HepG2 (cell line): ENCODE results near the gene ELF2. TPM values are rescaled to one million over a fixed set of nuclear protein-coding genes. Genes with fewer than 3 reads are reported as not detected.

Experiments used
- ATAC-seq: fragments of 200-7000 bp; cut with Tn5 transposase; 3 replicates; pipeline ENCODE4 v1.9.1; 2020; ENCODE audit warnings: mild to moderate bottlenecking, moderate library complexity
- BruUV-seq: library from RNA; stranded (reverse); fragments of 400-500 nt; replicated peaks from 2 replicates; lab custom pipeline; 2021; lab: Mats Ljungman, UMichigan
- CTCF ChIA-PET: fragments of 300-600 bp; formaldehyde crosslinking; extraction: SDS; loops from one replicate; lab custom pipeline; 2021; ENCODE audit warnings: low total read pairs, inconsistent platforms, low intra/inter-chr PET ratio; lab: Yijun Ruan, JAX
- POLR2A ChIA-PET: fragments of 350-600 bp; sonication (Branson Sonifier 250); formaldehyde crosslinking; loops from one replicate; lab custom pipeline; 2020; ENCODE audit warnings: antibody characterized with exemption, inconsistent platforms; lab: Yijun Ruan, JAX
- DNase-seq: peaks from one replicate; pipeline ENCODE4 v3.0.0-alpha.2; 2015; ENCODE audit warnings: low spot score
- FAIRE-seq: peaks from 3 replicates; lab custom pipeline; 2011; peaks lifted over from hg19 to GRCh38; lab: Jason Lieb, UNC
- H2AFZ ChIP-seq: one replicate; pipeline ENCODE4 v1.6.1; 2011; ENCODE audit warnings: low read length, inconsistent platforms
- H3K27ac ChIP-seq: fragments of 300-600 bp; 3 replicates; pipeline ENCODE4 v1.8.0; 2011; ENCODE audit warnings: mixed run types, mild to moderate bottlenecking, mixed read lengths, low read length, inconsistent platforms; ENCODE audit not compliant: insufficient read depth; ENCODE audit errors: extremely low read length
- H3K27me3 ChIP-seq, 2 experiments: fragments of 200-600 bp in 1 of 2; 2 replicates in 1 of 2; 3 replicates in 1 of 2; pipeline versions ENCODE4 v1.6.0 to v1.8.0; 2011; ENCODE audit warnings: low read length in 2 of 2, mild to moderate bottlenecking in 2 of 2, moderate library complexity in 2 of 2, inconsistent platforms in 1 of 2; ENCODE audit not compliant: insufficient read depth in 2 of 2, control insufficient read depth in 1 of 2
- H3K36me3 ChIP-seq, 2 experiments: fragments of 200-600 bp in 1 of 2; replicated peaks in 1 of 2; 2 replicates in 1 of 2; 3 replicates in 1 of 2; pipeline versions ENCODE4 v1.5.1 to v1.8.0; 2011; ENCODE audit warnings: low read length in 2 of 2, inconsistent platforms in 1 of 2; ENCODE audit not compliant: insufficient read depth in 2 of 2, control insufficient read depth in 1 of 2
- H3K4me1 ChIP-seq: 2 replicates; pipeline ENCODE4 v1.5.1; 2012; ENCODE audit warnings: low read length, inconsistent platforms; ENCODE audit not compliant: insufficient read depth
- H3K4me2 ChIP-seq: 2 replicates; pipeline ENCODE4 v1.6.0; 2011; ENCODE audit warnings: low read depth, low read length, inconsistent platforms
- H3K4me3 ChIP-seq, 3 experiments: fragments of 200-600 bp in 1 of 3; sonication (generic), shearing (Covaris generic) in 1 of 3; replicated peaks in 1 of 3; 2 replicates each; pipeline ENCODE4 v1.5.1; 2011 to 2016; ENCODE audit warnings: low read length in 3 of 3, inconsistent platforms in 2 of 3, low read depth in 2 of 3, mild to moderate bottlenecking in 2 of 3, control low read depth in 1 of 3, mixed read lengths in 1 of 3; ENCODE audit not compliant: insufficient read depth in 1 of 3
- H3K79me2 ChIP-seq: one replicate; pipeline ENCODE4 v1.6.1; 2011; ENCODE audit warnings: low read length, inconsistent platforms; ENCODE audit not compliant: insufficient read depth
- H3K9ac ChIP-seq: 2 replicates; pipeline ENCODE4 v1.6.0; 2011; ENCODE audit warnings: mild to moderate bottlenecking, low read depth, low read length, inconsistent platforms; ENCODE audit not compliant: insufficient read depth
- H3K9me3 ChIP-seq: 2 replicates; pipeline ENCODE4 v1.5.1; 2012; ENCODE audit warnings: mild to moderate bottlenecking, low read length
- H4K20me1 ChIP-seq: 2 replicates; pipeline ENCODE4 v1.6.0; 2011; ENCODE audit warnings: inconsistent platforms, mild to moderate bottlenecking, low read length, moderate library complexity; ENCODE audit not compliant: insufficient read depth
- HMGXB3 ChIP-seq: sonication (generic); formaldehyde crosslinking; IDR thresholded peaks from 2 replicates; pipeline ENCODE4 v1.4.0; 2020; ENCODE audit warnings: missing genetic modification reagents, borderline replicate concordance
- HNF1B ChIP-seq: sonication (generic); formaldehyde crosslinking; IDR thresholded peaks from 2 replicates; pipeline ENCODE4 v1.5.1; 2020; ENCODE audit warnings: mild to moderate bottlenecking, moderate library complexity, missing genetic modification reagents
- MLX ChIP-seq: IDR thresholded peaks from 2 replicates; pipeline ENCODE4 v1.6.1; 2016
- REL ChIP-seq: sonication (generic); formaldehyde crosslinking; conservative IDR thresholded peaks from 2 replicates; pipeline ENCODE4 v1.8.0; 2022; ENCODE audit warnings: mild to moderate bottlenecking, missing genetic modification reagents, moderate library complexity
- RELA ChIP-seq: sonication (generic); formaldehyde crosslinking; IDR thresholded peaks from 2 replicates; pipeline ENCODE4 v1.4.0; 2020; ENCODE audit warnings: missing genetic modification reagents
- SATB2 ChIP-seq: sonication (generic); formaldehyde crosslinking; IDR thresholded peaks from 2 replicates; pipeline ENCODE4 v1.5.0; 2020; ENCODE audit warnings: missing genetic modification reagents
- SMAD9 ChIP-seq: sonication (generic); formaldehyde crosslinking; IDR thresholded peaks from 2 replicates; pipeline ENCODE4 v1.5.1; 2020; ENCODE audit warnings: mild to moderate bottlenecking, missing genetic modification reagents
- SMARCE1 ChIP-seq: fragments of 450-650 bp; IDR thresholded peaks from 2 replicates; pipeline ENCODE4 v1.6.1; 2017; ENCODE audit warnings: borderline replicate concordance
- WGBS: methylation state at CpG from one replicate; pipeline ENCODE4 v1.1.6; 2017; ENCODE audit warnings: low lambda C conversion rate; 5-methylcytosine and 5-hydroxymethylcytosine counted together
- in situ Hi-C: cut with HindIII; loops from 2 replicates; pipeline ENCODE4 v1.10.0; 2017; ENCODE audit warnings: low pct_unique_long_range_greater_than_20kb; ENCODE audit not compliant: extremely low pct_ligation_motif_present
- intact Hi-C: fragments of 100-400 bp; cut with micrococcal nuclease; formaldehyde crosslinking; loops from one replicate; pipeline ENCODE4 v1.10.0; 2022; ENCODE audit not compliant: unreplicated experiment
- polyA plus RNA-seq, 8 experiments: library from polyadenylated mRNA; depleted of rRNA in 3 of 8; stranded (reverse) in 7 of 8; unstranded in 1 of 8; fragments of >200 nt; fragmentation: Illumina TruSeq in 4 of 8; extraction: Trizol in 4 of 8; gene quantifications; 2 replicates each; pipeline versions ENCODE4 v1.2.1 to v1.2.3, GENCODE V29; 2011 to 2016; ENCODE audit warnings: low read depth in 4 of 8, missing spikeins in 1 of 8, mixed read lengths in 1 of 8; ENCODE audit not compliant: insufficient read depth in 1 of 8
- total RNA-seq, 5 experiments: library from RNA; depleted of rRNA; stranded (reverse); fragments of >200 nt; fragmentation: Illumina TruSeq; extraction: Trizol; gene quantifications; 2 replicates each; pipeline ENCODE4 v1.2.3, GENCODE V29; 2016; ENCODE audit warnings: low read depth in 1 of 5
- TF ChIP-seq, protein P1 (sequence below): sonication (generic); formaldehyde crosslinking; IDR thresholded peaks from 2 replicates; pipeline ENCODE4 v1.4.0; 2020; ENCODE audit warnings: missing genetic modification reagents

The ELF2 gene
- total and polyA plus RNA-seq, 2 of the 13 experiments (the other 11 are each of a cell fraction or from before 2014, with no cell fraction given): 28.6 to 35.4 TPM

- Histone ChIP-seq H3K27ac (no peak overlapping the region), H3K27me3 (no peaks in the 10 kb centered on the region), H2AFZ (no peak overlapping the region), H3K9me3 (no peaks in the 10 kb centered on the region), H3K4me2 (no peak overlapping the region), H3K79me2 (no peaks in the 10 kb centered on the region), H3K9ac (no peak overlapping the region), H3K4me3 (no peak overlapping the region), H3K36me3 (peaks cover 2 to 4% of the 10 kb centered on the region in 2 experiments; a peak in 1 of 5 replicates), H3K4me1 (no peaks in the 10 kb centered on the region), H4K20me1 (no peaks in the 10 kb centered on the region)
- CTCF ChIA-PET: no interaction called here
- intact Hi-C loops (no loop called here), in situ Hi-C loops (no loop called here)
- POLR2A ChIA-PET: no interaction called here
- DNase-seq: no peak
- WGBS: 96% methylated on average over 5 of the region's 5 CpGs
- FAIRE-seq: no peak
- no TSS peak for BruUV-seq
- no peak for ATAC-seq
- TF ChIP-seq MLX (CRISPR knock-in tag) (no peak), SMARCE1 (no peak), SMAD9 (no peak), REL (CRISPR knock-in tag) (no peak), HNF1B (no peak), HMGXB3 (no peak), SATB2 (CRISPR knock-in tag) (no peak), RELA (CRISPR knock-in tag) (no peak)
- TF ChIP-seq, protein P1, sequence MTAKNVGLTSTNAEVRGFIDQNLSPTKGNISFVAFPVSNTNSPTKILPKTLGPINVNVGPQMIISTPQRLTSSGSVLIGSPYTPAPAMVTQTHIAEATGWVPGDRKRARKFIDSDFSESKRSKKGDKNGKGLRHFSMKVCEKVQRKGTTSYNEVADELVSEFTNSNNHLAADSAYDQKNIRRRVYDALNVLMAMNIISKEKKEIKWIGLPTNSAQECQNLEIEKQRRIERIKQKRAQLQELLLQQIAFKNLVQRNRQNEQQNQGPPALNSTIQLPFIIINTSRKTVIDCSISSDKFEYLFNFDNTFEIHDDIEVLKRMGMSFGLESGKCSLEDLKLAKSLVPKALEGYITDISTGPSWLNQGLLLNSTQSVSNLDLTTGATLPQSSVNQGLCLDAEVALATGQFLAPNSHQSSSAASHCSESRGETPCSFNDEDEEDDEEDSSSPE (CRISPR knock-in tag): no peak
Observed at GRCh38 chr4:139112650-139113049, 64.4 kb downstream of the ELF2 start.
